GM12801 (cell line): Measurements from ENCODE around the gene OTUB2.

ENCODE experiments used
- TF ChIP-seq, protein P1 (sequence below): IDR thresholded peaks from one replicate; pipeline ENCODE4 v1.5.1; 2011; ENCODE audit warnings: control low read depth; ENCODE audit not compliant: insufficient read length; ENCODE audit errors: extremely low read depth

The OTUB2 gene

DNA sequence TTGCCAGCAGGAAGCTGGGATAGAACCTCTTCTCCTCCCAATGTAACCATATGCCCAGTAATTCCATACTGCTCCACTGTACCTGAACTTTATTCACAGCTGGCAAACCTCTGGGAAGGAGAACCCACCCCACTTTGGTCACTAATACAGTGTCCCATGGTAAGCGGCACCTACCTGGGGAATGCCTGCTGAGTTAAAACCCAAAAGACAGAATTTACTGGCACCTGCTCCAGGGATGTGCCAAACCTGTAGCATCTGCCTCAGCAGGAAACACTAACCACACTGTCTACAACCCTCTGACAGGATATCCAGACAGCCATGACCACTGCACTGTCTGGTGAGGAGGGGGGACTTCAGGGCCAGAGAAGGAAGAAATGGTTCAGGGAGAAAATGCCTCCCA is 28.3 kb downstream of the OTUB2 start:
- TF ChIP-seq, protein P1, sequence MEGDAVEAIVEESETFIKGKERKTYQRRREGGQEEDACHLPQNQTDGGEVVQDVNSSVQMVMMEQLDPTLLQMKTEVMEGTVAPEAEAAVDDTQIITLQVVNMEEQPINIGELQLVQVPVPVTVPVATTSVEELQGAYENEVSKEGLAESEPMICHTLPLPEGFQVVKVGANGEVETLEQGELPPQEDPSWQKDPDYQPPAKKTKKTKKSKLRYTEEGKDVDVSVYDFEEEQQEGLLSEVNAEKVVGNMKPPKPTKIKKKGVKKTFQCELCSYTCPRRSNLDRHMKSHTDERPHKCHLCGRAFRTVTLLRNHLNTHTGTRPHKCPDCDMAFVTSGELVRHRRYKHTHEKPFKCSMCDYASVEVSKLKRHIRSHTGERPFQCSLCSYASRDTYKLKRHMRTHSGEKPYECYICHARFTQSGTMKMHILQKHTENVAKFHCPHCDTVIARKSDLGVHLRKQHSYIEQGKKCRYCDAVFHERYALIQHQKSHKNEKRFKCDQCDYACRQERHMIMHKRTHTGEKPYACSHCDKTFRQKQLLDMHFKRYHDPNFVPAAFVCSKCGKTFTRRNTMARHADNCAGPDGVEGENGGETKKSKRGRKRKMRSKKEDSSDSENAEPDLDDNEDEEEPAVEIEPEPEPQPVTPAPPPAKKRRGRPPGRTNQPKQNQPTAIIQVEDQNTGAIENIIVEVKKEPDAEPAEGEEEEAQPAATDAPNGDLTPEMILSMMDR: no peak

DNA sequence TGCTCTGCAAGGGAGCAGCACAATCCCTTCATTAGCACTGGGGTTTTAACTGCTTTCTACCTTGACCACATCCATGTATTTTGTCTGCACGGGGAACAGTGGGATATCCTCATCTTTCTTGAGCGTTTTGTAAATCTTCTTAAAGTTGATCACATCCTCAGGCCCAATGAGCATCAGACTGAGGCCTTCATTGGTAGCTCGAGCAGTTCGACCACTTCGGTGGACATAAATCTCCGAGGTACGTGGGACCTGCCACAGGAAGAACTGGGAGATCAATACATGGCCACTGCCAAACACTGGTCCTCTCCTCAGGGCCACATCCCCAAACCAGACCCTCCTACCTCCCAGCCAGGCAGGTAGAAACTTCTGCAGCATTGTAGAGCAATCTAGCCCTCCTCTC is 28.8 kb downstream of the OTUB2 start:
- TF ChIP-seq, protein P1: no peak

DNA sequence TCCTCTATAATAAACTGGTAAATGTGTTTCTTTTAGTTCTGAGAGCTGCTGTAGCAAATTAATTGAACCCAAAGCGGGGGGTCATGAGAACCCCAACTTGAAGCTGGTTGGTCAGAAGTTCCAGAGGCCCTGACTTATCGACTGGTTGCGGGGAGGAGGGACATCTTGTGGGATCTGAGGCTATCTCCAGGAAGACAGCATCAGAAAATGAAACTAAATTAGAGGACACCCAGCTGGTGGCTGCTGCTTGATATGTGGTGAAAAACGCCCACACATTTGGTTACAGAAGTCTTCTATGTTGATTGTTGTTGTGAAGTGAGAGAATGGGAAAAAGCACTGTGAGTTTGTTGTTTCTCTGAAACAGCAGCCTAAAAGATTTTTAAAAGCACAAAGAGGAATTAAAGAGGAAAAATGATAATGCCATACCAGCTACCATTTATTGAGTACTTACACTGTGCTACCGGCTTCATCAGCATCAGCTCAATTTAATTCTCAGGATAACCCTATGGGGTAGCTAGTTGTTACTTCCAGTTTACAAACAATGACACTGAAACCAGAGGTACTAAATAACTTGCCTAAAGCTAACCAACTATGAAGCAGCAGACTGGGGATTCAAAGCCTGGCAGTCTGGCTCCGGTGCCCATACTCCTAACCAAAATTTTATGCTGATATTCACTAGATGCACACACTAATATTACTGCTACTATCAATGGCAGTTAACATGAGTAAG is 30.6 kb downstream of the OTUB2 start:
- TF ChIP-seq, protein P1: no peak

DNA sequence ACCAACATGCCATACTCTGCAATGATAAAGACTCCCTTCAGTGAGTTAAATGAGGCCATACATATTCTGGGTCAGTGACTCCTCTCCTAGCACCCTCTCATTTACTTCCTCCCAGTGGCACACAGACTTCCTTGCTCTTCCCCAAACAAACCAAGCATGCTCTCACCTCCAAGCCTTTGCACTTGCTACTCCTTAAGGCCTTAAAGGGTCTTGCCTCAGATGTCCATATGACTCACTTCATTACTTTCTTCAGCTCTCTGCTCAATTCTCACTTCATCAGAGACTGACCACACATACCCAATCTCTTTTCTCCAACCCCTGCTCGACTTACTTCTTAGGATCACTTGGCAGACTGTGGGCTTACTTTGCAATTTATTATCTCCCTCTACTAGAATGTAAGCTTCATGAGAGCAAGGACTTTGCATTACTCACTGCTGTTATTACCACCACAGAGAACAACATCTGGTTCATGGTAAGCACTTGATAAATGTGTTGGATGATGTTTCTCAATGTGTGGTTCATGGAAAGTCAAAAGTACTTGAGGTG is 32.1 kb downstream of the OTUB2 start:
- TF ChIP-seq, protein P1: no peak

DNA sequence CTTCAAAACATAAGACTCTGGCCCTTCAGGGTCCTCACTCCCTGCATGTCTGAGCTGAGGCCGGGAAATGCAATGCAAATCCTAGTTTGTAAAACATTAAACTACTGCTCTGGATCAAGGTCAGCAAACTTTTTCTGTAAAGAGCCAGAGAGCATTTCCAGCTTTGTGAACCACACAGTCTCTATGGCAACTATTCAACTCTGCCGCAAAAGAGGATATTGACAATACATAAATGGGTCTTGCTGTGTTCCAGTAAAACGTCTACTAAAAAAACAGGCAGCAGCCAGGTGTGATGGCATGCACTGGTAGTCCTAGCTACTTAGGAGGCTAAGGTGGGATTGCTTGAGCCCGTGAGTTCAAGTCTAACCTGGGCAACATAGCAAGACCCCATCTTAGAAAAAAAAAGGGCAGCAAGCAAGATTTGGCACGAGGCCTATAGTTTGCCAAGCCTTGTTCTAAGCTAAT is 32.6 kb downstream of the OTUB2 start:
- TF ChIP-seq, protein P1: no peak

DNA sequence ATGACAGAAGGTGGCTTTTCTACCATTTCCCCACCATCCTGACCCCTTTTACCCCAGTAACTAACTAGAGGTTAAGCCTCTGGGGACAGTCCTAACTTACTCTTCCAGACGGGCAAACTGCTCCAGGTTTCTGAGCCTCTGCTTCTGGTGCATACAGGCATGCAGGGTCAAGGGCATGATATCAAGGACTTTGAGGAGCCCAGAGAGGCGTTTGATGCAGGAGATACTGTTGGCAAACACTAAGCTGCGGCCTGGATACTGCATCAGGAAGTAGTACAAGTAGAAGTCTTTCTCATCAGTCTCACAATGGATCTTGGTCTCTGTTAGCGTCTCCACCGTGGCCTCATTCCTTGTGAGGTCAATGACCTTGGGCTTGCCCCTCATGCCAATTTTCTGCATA is 33.9 kb downstream of the OTUB2 start:
- TF ChIP-seq, protein P1: no peak

DNA sequence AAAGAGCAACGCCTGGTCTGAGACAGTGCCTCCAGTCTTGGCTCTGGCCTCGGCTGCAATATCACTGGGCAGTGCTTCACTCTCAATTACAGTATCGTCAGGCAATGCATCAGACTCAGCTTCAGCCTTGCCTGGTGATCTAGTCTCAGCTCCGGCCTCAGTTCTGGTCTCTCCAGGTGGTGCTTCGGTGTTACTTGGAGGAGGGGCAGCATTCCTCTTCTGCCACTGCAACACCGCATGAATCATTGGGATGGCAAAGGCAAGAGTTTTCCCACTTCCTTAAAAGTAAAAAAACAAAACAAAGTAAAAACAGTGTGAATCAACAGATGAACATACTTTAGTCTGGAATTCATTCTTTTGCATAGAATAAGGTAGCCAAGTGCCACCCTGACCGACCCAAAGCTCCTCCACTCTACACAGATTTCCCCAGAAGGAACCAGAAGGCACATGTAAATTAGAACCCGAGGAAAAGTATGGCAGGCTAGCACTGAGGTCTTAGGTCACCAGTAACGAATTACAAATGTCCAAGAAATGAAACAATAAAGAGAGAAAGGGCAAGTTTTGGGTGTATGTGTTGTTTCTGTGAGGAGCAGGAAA is 36.3 kb downstream of the OTUB2 start:
- TF ChIP-seq, protein P1: no peak
